HepG2 (cell line): ENCODE data around the gene SHROOM1. TPM values are rescaled to one million over a fixed set of nuclear protein-coding genes. Genes with fewer than 3 reads are reported as not detected.

Source experiments
- ARNT ChIP-seq: fragments of 450-650 bp; IDR thresholded peaks from 2 replicates; pipeline ENCODE4 v1.6.1; 2017
- CENPT ChIP-seq: sonication (generic); formaldehyde crosslinking; IDR thresholded peaks from 2 replicates; pipeline ENCODE4 v1.8.0; 2022; ENCODE audit warnings: low read depth, mild to moderate bottlenecking, moderate library complexity, missing genetic modification reagents
- MBD4 ChIP-seq: IDR thresholded peaks from 2 replicates; pipeline ENCODE4 v1.6.1; 2012; ENCODE audit warnings: low read length, inconsistent platforms, borderline replicate concordance
- PAF1 ChIP-seq: IDR thresholded peaks from 2 replicates; pipeline ENCODE4 v1.6.1; 2016; ENCODE audit warnings: missing genetic modification reagents, missing compliant biosample characterization
- PCBP2 ChIP-seq: fragments of 200-400 bp; formaldehyde crosslinking; optimal IDR thresholded peaks from 2 replicates; pipeline ENCODE3; 2018; ENCODE audit warnings: low read length, low read depth; ENCODE audit not compliant: poor library complexity, severe bottlenecking
- PLRG1 ChIP-seq: fragments of 450-650 bp; conservative IDR thresholded peaks from 2 replicates; pipeline ENCODE4 v1.6.1; 2016
- RARA ChIP-seq: IDR thresholded peaks from 2 replicates; pipeline ENCODE4 v1.6.1; 2016; ENCODE audit warnings: missing genetic modification reagents, missing compliant biosample characterization
- SIX1 ChIP-seq: sonication (generic); formaldehyde crosslinking; IDR thresholded peaks from 2 replicates; pipeline ENCODE4 v1.4.0; 2020; ENCODE audit warnings: missing genetic modification reagents, borderline replicate concordance
- ZBTB3 ChIP-seq: sonication (generic); formaldehyde crosslinking; IDR thresholded peaks from 2 replicates; pipeline ENCODE4 v1.4.0; 2020; ENCODE audit warnings: low read depth, mild to moderate bottlenecking, moderate library complexity, missing genetic modification reagents, borderline replicate concordance
- ZBTB7B ChIP-seq: sonication (generic); formaldehyde crosslinking; IDR thresholded peaks from 2 replicates; pipeline ENCODE4 v1.4.0; 2020; ENCODE audit warnings: missing genetic modification reagents
- ZC3H13 ChIP-seq: sonication (generic); formaldehyde crosslinking; IDR thresholded peaks from 2 replicates; pipeline ENCODE4 v1.8.1; 2023; ENCODE audit warnings: mild to moderate bottlenecking, missing genetic modification reagents, moderate library complexity
- ZNF143 ChIP-seq: sonication (generic); formaldehyde crosslinking; IDR thresholded peaks from 2 replicates; pipeline ENCODE4 v1.4.0; 2020; ENCODE audit warnings: missing genetic modification reagents
- ZNF296 ChIP-seq: sonication (generic); formaldehyde crosslinking; conservative IDR thresholded peaks from 2 replicates; pipeline ENCODE4 v1.5.0; 2020; ENCODE audit warnings: mild to moderate bottlenecking, missing genetic modification reagents
- ZNF367 ChIP-seq: sonication (generic); formaldehyde crosslinking; IDR thresholded peaks from 2 replicates; pipeline ENCODE4 v1.4.0; 2020; ENCODE audit warnings: missing genetic modification reagents, borderline replicate concordance
- ZNF646 ChIP-seq: sonication (generic); formaldehyde crosslinking; IDR thresholded peaks from 2 replicates; pipeline ENCODE4 v1.9.0; 2021; ENCODE audit warnings: mild to moderate bottlenecking, missing genetic modification reagents
- polyA plus RNA-seq, 8 experiments: library from polyadenylated mRNA; depleted of rRNA in 3 of 8; stranded (reverse) in 7 of 8; unstranded in 1 of 8; fragments of >200 nt; fragmentation: Illumina TruSeq in 4 of 8; extraction: Trizol in 4 of 8; gene quantifications; 2 replicates each; pipeline versions ENCODE4 v1.2.1 to v1.2.3, GENCODE V29; 2011 to 2016; ENCODE audit warnings: low read depth in 4 of 8, missing spikeins in 1 of 8, mixed read lengths in 1 of 8; ENCODE audit not compliant: insufficient read depth in 1 of 8
- total RNA-seq, 5 experiments: library from RNA; depleted of rRNA; stranded (reverse); fragments of >200 nt; fragmentation: Illumina TruSeq; extraction: Trizol; gene quantifications; 2 replicates each; pipeline ENCODE4 v1.2.3, GENCODE V29; 2016; ENCODE audit warnings: low read depth in 1 of 5
- TF ChIP-seq, protein P1 (sequence below): IDR thresholded peaks from 2 replicates; pipeline ENCODE4 v1.6.1; 2016; ENCODE audit warnings: low read depth, borderline replicate concordance

Gene SHROOM1
- total and polyA plus RNA-seq, 2 of the 13 experiments (the other 11 are each of a cell fraction or from before 2014, with no cell fraction given), result 18.2 to 25.7 TPM

GRCh38 chr5:132821350-132821749, 9.1 kb downstream of the SHROOM1 start (continued):
- TF ChIP-seq PAF1 (CRISPR knock-in tag), result no peak
- no peak for TF ChIP-seq ARNT
- TF ChIP-seq PCBP2, result no peak
- no peak for TF ChIP-seq ZNF646 (CRISPR knock-in tag)
- TF ChIP-seq SIX1 (CRISPR knock-in tag), result no peak
- TF ChIP-seq ZC3H13 (CRISPR knock-in tag), result no peak
- TF ChIP-seq MBD4, result 0 out of 2 replicates have a peak, but pooled peaks have one; percentile 34
- TF ChIP-seq ZNF143 (CRISPR knock-in tag), result no peak
- TF ChIP-seq ZBTB3 (CRISPR knock-in tag), result no peak
- TF ChIP-seq ZNF367 (CRISPR knock-in tag), result no peak
- TF ChIP-seq PLRG1, result no peak
- TF ChIP-seq CENPT (CRISPR knock-in tag), result no peak
- TF ChIP-seq ZBTB7B, result 0 out of 2 replicates have a peak, but pooled peaks have one; percentile 38
- TF ChIP-seq, protein P1, sequence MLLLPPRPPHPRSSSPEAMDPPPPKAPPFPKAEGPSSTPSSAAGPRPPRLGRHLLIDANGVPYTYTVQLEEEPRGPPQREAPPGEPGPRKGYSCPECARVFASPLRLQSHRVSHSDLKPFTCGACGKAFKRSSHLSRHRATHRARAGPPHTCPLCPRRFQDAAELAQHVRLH (CRISPR knock-in tag), result 0 out of 2 replicates have a peak, but pooled peaks have one; percentile 29
- no peak for TF ChIP-seq ZNF296 (CRISPR knock-in tag)
- no peak for TF ChIP-seq RARA (CRISPR knock-in tag)
- TF ChIP-seq, all 625 proteins: peak for 6
